ENCODE results near the gene ATF1. TPM values are rescaled to one million over a fixed set of nuclear protein-coding genes. Genes with fewer than 3 reads are reported as not detected.
A peak's percentile ranks its signal among the peaks of the same experiment; 100 is the strongest.
"Not testable (repeated sequence)": the region's sequence is repeated elsewhere in the genome, so short reads cannot be mapped to it uniquely, and the experiment has no call there.

ATF1 gene
- total RNA-seq, 1 donor from 2014 or later, result 14.6 TPM

- no peak for DNase-seq
Observed at GRCh38 chr12:50806176-50806575, 42.3 kb downstream of the ATF1 start.

- DNase-seq, result not testable (repeated sequence)
Observed at GRCh38 chr12:50809131-50809530, 45.2 kb downstream of the ATF1 start.

- not testable (repeated sequence) for DNase-seq
Observed at GRCh38 chr12:50814921-50815320, 51.0 kb downstream of the ATF1 start.

- DNase-seq, result no peak
Observed at GRCh38 chr12:50820177-50820576, 56.3 kb downstream of the ATF1 start.

- no peak for DNase-seq
Observed at GRCh38 chr12:50822082-50822481, 58.2 kb downstream of the ATF1 start.

GRCh38 chr12:50823724-50824123 is 59.8 kb downstream of the ATF1 start:
- DNase-seq, result not testable (repeated sequence)

GRCh38 chr12:50824914-50825313 is 61.0 kb downstream of the ATF1 start:
- no peak for DNase-seq

- DNase-seq, result peak; percentile 82
Observed at GRCh38 chr12:50825372-50825838, 61.5 kb downstream of the ATF1 start.

- DNase-seq, result no peak
Observed at GRCh38 chr12:50828121-50828520, 64.2 kb downstream of the ATF1 start.

- no peak for DNase-seq
Observed at GRCh38 chr12:50828886-50829285, 65.0 kb downstream of the ATF1 start.

- DNase-seq, result not testable (repeated sequence)
Observed at GRCh38 chr12:50833801-50834200, 69.9 kb downstream of the ATF1 start.

- no peak for DNase-seq
Observed at GRCh38 chr12:50839042-50839441, 75.1 kb downstream of the ATF1 start.

GRCh38 chr12:50840809-50841487 is 77.0 kb downstream of the ATF1 start:
- DNase-seq, result no peak

- no peak for DNase-seq
Observed at GRCh38 chr12:50841716-50842531, 78.0 kb downstream of the ATF1 start.

GRCh38 chr12:50842637-50843493 is 79.0 kb downstream of the ATF1 start, which contains the start of gene TMPRSS12:
TSS of gene TMPRSS12 (plus strand) at chr12:50842926. CDS start at chr12:50842965, 39 bp downstream.
- DNase-seq, result peak; percentile 41

- DNase-seq, result no peak
Observed at GRCh38 chr12:50845021-50845647, 81.2 kb downstream of the ATF1 start.

GRCh38 chr12:50848963-50849362 is 85.1 kb downstream of the ATF1 start:
- no peak for DNase-seq

- DNase-seq, result not testable (repeated sequence)
Observed at GRCh38 chr12:50855218-50855617, 91.3 kb downstream of the ATF1 start.

- DNase-seq, result not testable (repeated sequence)
Observed at GRCh38 chr12:50855679-50856078, 91.8 kb downstream of the ATF1 start.

- DNase-seq, result no peak
Observed at GRCh38 chr12:50859621-50860310, 95.9 kb downstream of the ATF1 start.

GRCh38 chr12:50862316-50862715 is 98.4 kb downstream of the ATF1 start:
- no peak for DNase-seq

- DNase-seq, result no peak
Observed at GRCh38 chr12:50865266-50865665, 101.4 kb downstream of the ATF1 start.

Measured in dermis blood vessel endothelial cell (primary cell).